Lung (tissue), 12 donors: Measurements from ENCODE around the gene CACNA1C. TPM values are rescaled to one million over a fixed set of nuclear protein-coding genes. Genes with fewer than 3 reads are reported as not detected.

ENCODE experiments used
- ATAC-seq: fragments of 200-7000 bp; cut with Tn5 transposase; one replicate; pipeline ENCODE4 v1.9.1; 2020; ENCODE audit warnings: moderate number of reproducible peaks; ENCODE audit not compliant: insufficient read depth, low FRiP score
- DNase-seq, 3 donors: peaks; one replicate each; pipeline ENCODE4 v3.0.0-alpha.2; 2013 to 2017
- H3K27ac ChIP-seq, 2 donors: one replicate each; pipeline ENCODE4 v1.5.1; 2013; ENCODE audit warnings: mild to moderate bottlenecking in 2 of 2, moderate library complexity in 2 of 2, control low read depth in 1 of 2, inconsistent platforms in 1 of 2, low read depth in 1 of 2, low read length in 1 of 2
- H3K27me3 ChIP-seq, 3 donors: one replicate each; pipeline ENCODE4 v1.5.1; 2013; ENCODE audit warnings: low read length in 2 of 3; ENCODE audit not compliant: control insufficient read depth in 3 of 3, insufficient read depth in 3 of 3
- H3K36me3 ChIP-seq, 4 donors: one replicate each; pipeline ENCODE4 v1.5.1; 2013; ENCODE audit warnings: low read length in 4 of 4, mild to moderate bottlenecking in 1 of 4, moderate library complexity in 1 of 4; ENCODE audit not compliant: control insufficient read depth in 4 of 4, insufficient read depth in 4 of 4
- H3K4me1 ChIP-seq, 5 donors: one replicate each; pipeline ENCODE4 v1.5.1; 2013; ENCODE audit warnings: low read length in 5 of 5, mild to moderate bottlenecking in 2 of 5, moderate library complexity in 1 of 5; ENCODE audit not compliant: control insufficient read depth in 5 of 5, insufficient read depth in 5 of 5
- H3K4me3 ChIP-seq: one replicate; pipeline ENCODE4 v1.5.1; 2013; ENCODE audit warnings: mild to moderate bottlenecking, control low read depth, moderate library complexity
- H3K9ac ChIP-seq, 2 donors: one replicate each; pipeline ENCODE4 v1.5.1; 2013; ENCODE audit warnings: low read length in 2 of 2, control low read depth in 1 of 2; ENCODE audit not compliant: insufficient read depth in 1 of 2
- H3K9me3 ChIP-seq, 4 donors: one replicate each; pipeline ENCODE4 v1.5.1; 2013; ENCODE audit warnings: low read length in 3 of 4, mild to moderate bottlenecking in 1 of 4, moderate library complexity in 1 of 4; ENCODE audit not compliant: control insufficient read depth in 4 of 4, insufficient read depth in 3 of 4
- WGBS, 2 donors: extraction: QIAGEN DNeasy Blood & Tissue Kit; methylation state at CpG; one replicate each; pipeline ENCODE4 v1.1.7; 2013; 5-methylcytosine and 5-hydroxymethylcytosine counted together
- polyA plus RNA-seq, 2 donors: library from polyadenylated mRNA; stranded (reverse); fragments of 200-250 nt; gene quantifications; one replicate each; pipeline ENCODE4 v1.2.1, GENCODE V29; 2013
- total RNA-seq, 2 donors: library from RNA; depleted of rRNA in 1 of 2; stranded (reverse); fragments of >200 nt in 1 of 2; gene quantifications; one replicate each; pipeline ENCODE4 v1.2.1, GENCODE V29; 2014 to 2021
- TF ChIP-seq, protein P1 (sequence below): IDR thresholded peaks from 2 replicates; pipeline ENCODE4 v1.5.1; 2012; ENCODE audit warnings: mild to moderate bottlenecking; ENCODE audit errors: control extremely low read depth, extremely low read depth
- donor health status: control.
- donor health status: control.
- donor health status: Bipolar disorder and iron deficiency.
- donor health status: healthy.
- donor health status: DM: yes; HTN: yes; CAD: no.

Gene CACNA1C
- total and polyA plus RNA-seq, 4 donors = 3.2 to 17.5 (median 7.5) TPM

DNA sequence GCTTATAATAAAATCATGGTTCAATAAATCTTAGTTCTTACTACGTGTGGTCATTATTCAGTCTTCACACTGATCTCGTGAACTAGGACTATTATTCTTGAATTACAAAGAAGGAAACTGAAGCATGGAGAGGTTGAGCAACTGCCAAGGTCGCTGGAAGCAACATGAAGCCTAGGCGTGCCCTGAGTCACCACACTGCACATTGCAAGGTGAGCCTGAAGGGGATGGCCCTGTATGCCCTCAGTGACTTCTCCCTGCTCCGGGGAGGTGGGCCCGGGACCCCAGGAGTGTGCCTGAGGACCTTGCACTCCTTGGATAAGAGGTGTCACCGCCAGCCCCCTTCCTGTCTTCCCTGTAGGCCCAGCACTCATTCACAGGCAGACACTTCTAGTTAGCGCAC lies 161.6 kb downstream of the CACNA1C start:
- no peak for DNase-seq

GRCh38 chr12:2215709-2216560 lies 163.1 kb downstream of the CACNA1C start:
- no peak for DNase-seq
- Histone ChIP-seq H3K9ac (no peak overlapping the region), H3K36me3 (no peaks in the 10 kb centered on the region), H3K4me3 (no peak overlapping the region), H3K27ac (peak overlapping the region in 1 of 2 donors; percentile 55), H3K9me3 (no peaks in the 10 kb centered on the region), H3K4me1 (peaks cover 0 to 33% (median 2%) of the 10 kb centered on the region in 5 donors), H3K27me3 (no peaks in the 10 kb centered on the region)
- TF ChIP-seq, protein P1, sequence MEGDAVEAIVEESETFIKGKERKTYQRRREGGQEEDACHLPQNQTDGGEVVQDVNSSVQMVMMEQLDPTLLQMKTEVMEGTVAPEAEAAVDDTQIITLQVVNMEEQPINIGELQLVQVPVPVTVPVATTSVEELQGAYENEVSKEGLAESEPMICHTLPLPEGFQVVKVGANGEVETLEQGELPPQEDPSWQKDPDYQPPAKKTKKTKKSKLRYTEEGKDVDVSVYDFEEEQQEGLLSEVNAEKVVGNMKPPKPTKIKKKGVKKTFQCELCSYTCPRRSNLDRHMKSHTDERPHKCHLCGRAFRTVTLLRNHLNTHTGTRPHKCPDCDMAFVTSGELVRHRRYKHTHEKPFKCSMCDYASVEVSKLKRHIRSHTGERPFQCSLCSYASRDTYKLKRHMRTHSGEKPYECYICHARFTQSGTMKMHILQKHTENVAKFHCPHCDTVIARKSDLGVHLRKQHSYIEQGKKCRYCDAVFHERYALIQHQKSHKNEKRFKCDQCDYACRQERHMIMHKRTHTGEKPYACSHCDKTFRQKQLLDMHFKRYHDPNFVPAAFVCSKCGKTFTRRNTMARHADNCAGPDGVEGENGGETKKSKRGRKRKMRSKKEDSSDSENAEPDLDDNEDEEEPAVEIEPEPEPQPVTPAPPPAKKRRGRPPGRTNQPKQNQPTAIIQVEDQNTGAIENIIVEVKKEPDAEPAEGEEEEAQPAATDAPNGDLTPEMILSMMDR = no peak
- no peak for ATAC-seq
- 90 to 91% methylated on average over 11 of the region's 11 CpGs for WGBS, 2 donors

More for the DNA sequence above, 161.6 kb downstream of the CACNA1C start:
- 73 to 77% methylated on average over 8 of the region's 8 CpGs for WGBS, 2 donors
- Histone ChIP-seq H3K27ac (peak overlapping the region in 1 of 2 donors; percentile 47), H3K4me3 (no peak overlapping the region), H3K36me3 (no peaks in the 10 kb centered on the region), H3K9me3 (no peaks in the 10 kb centered on the region), H3K27me3 (no peaks in the 10 kb centered on the region), H3K4me1 (peaks cover 0 to 33% (median 2%) of the 10 kb centered on the region in 5 donors), H3K9ac (no peak overlapping the region)
- TF ChIP-seq, protein P1 = no peak
- no peak for ATAC-seq

DNA sequence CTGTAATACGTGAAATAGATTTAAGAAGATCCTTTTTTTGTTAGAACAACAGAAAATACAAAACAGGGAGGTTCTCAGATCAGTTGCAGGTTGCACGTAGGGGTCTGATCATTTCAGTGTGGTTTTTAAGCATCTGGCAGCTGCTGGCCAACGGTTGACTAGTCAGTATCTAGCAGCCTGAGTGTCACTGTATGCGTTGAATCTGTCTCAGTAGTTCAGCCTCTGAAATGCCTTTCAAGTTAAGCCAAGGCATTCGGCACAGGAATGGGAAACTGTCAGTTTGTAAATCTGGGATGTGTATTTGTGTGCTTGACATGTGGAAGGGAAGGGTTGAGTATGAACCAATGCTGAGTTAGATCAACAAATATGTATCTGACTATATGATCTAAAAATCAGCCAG lies 165.9 kb downstream of the CACNA1C start:
- DNase-seq = peak; percentile 79 to 94 (median 88)
- H3K4me3 ChIP-seq = no peak overlapping the region
- H3K9me3 ChIP-seq = no peaks in the 10 kb centered on the region
- 72 to 74% methylated on average over 5 of the region's 5 CpGs for WGBS, 2 donors
- H3K9ac ChIP-seq = no peak overlapping the region
- no peaks in the 10 kb centered on the region for H3K27me3 ChIP-seq
- ATAC-seq = no peak
- no peak overlapping the region for H3K27ac ChIP-seq
- H3K4me1 ChIP-seq = peaks cover 0 to 22% (median 0%) of the 10 kb centered on the region in 5 donors
- H3K36me3 ChIP-seq = no peaks in the 10 kb centered on the region
- TF ChIP-seq, protein P1 = no peak
